C1 segment of cervical spinal cord (tissue), 14 donors: Measurements from ENCODE around the gene THEM4.

Experiments used
- DNase-seq, 14 donors: peaks; one replicate each; lab custom pipeline; 2025; lab: John Stamatoyannopoulos, UW

Gene THEM4

DNA sequence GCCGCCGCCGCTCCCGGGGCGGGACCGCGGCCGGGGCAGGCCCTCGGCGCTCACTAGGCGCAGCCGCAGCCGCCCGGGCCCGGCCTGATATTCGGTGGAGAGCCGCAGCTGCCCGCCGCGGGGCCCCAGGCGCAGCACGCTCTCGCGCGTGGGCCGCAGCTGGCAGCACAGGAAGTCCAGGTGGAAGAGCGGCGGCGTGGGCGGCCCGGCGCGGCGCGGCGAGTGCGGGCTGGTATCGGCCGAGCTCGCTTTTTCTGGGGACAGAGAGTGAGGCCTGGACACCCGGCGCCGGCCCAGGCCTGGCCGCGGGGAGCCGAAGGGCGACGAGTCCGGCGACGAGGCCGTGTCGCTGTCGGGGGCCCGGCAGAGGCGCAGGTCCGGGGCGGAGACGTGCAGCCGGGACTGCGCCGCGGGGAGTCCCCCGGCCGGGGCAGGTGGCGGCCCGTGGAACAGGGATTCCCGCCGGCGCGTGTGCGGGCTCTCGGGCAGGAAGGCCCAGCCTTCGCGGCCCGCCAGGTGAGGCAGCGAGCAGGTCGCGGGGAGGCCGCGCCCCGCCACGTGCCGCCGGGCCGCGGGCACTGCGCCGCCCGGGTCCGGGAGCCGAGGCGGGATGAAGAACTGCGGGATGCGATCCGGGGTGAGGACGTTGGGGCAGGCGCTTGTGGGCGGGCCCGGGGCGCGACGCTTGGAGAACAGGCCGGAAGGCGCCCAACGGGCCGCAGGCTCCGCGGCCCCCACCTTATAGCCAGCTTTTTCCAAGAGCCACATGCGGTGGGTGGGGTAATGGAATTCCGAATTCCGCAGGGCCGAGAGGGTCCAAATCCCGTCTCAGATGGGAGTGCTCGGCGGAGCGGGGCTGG is 70.9 kb downstream of the THEM4 start:
- DNase-seq = peak in 1 of 14 donors; percentile 21

DNA sequence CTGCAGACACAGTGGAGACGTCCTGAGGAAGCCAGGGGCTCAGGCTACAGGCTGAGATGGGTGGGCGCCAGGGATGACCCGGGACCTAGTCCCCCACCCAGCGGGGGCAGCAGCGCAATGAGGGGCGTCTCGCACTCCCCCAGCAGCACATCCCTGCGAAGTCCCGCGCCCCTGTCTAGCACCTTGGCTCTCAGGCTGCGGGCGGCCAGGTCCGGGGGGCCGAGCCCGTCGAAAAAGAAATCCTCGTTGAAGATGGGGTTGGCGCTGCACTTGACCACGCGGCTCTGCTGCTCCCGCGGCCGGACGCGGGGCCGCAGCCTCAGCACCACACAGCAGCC is 71.5 kb downstream of the THEM4 start:
- DNase-seq = peak in 1 of 14 donors; percentile 4

- DNase-seq = no peak
Observed at GRCh38 chr1:151837197-151837596, 72.1 kb downstream of the THEM4 start.

- DNase-seq = no peak
Observed at GRCh38 chr1:151835596-151835995, 73.7 kb downstream of the THEM4 start.

DNA sequence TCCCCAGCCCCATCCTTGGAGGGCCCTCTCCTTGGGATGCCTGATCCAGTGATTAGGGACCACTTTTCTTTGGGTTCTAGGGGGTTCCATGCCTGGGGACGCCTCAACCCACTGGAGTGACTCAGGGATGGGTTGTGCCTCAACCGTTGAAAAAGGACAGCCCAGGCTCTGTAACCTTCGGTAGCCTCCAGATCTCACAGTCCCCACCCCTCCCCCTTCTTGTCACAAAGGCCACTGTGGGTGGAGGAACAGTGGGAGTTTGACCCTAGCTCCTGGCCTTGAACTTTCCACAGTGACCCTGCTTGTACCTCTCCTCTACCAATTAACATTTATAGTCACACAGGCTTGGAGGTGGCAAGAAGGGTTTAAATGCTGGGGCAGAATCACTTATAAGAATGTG is 75.1 kb downstream of the THEM4 start:
- DNase-seq = no peak

GRCh38 chr1:151833172-151833900 is 76.0 kb downstream of the THEM4 start:
- peak in 1 of 14 donors; percentile 26 for DNase-seq

- DNase-seq = peak in 9 of 14 donors; percentile 7 to 88 (median 37)
Observed at GRCh38 chr1:151832318-151832980, 76.9 kb downstream of the THEM4 start.

DNA sequence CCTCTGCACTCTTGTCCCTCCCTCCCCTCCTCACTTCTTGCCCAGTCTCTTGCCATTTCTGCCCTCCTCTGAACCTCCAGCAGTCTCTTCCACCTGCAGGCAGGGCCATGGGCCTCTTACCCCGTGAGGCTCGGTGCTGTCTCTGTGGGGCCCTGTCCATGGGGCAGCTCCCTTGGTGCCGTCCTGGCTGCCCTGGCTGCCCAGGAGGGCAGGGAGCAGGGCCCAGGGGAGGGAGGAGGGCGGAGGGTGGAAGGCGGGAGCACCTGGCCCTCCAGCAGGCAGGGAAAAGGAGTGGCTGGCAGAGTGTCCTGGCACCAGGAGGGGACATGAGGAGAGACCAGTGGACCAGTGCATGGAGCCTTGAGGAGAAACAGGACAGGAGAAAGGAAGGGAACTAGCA is 77.7 kb downstream of the THEM4 start, which contains the start of gene RORC:
Gene RORC (minus strand): TSS at position 198 of the 400 bp plus-strand sequence. CDS start 38 bp downstream, at position 160.
- DNase-seq = peak in 1 of 14 donors; percentile 83

DNA sequence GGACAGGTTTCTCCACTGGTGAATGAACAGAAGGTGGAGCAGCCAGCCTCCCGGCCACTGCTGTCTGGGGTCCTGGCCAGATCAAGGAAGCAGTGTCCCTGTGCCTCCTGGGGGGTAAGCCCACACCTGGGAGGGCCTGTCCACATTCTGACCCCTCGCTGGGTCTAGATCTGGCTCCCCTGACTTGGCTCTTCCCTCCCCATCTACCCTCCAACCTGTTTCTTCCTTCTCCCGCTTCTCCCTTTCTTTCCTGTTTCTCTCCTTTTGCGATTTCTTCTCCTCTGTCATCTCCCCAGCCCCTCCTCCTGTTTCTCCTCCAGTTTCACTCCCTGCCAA is 78.1 kb downstream of the THEM4 start:
- no peak for DNase-seq

DNA sequence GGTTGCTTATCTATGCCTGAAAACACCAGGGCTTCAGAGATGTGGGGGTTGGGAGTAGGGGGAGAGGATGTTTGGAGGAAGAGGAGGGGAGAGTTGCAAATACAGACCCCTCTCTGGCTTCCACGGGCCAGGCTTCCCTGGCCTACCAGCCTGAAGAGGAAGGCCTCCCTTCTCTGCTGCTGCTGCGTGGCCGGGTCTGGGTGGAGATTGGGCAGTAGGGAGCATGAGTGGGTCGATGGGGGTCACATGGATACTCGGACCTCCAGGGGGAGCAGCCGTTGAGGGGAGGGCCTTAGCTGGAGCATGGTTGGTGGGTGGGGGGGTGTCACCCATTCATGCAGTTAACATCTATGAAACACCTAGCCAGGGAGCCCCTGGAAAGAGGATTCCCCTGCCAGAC is 79.3 kb downstream of the THEM4 start:
- DNase-seq = no peak

- peak in 1 of 14 donors; percentile 52 for DNase-seq
Observed at GRCh38 chr1:151829352-151830046, 79.8 kb downstream of the THEM4 start.

GRCh38 chr1:151828921-151829320 is 80.4 kb downstream of the THEM4 start:
- peak in 2 of 14 donors; percentile 4 to 66 for DNase-seq

GRCh38 chr1:151827853-151828252 is 81.5 kb downstream of the THEM4 start:
- no peak for DNase-seq

DNA sequence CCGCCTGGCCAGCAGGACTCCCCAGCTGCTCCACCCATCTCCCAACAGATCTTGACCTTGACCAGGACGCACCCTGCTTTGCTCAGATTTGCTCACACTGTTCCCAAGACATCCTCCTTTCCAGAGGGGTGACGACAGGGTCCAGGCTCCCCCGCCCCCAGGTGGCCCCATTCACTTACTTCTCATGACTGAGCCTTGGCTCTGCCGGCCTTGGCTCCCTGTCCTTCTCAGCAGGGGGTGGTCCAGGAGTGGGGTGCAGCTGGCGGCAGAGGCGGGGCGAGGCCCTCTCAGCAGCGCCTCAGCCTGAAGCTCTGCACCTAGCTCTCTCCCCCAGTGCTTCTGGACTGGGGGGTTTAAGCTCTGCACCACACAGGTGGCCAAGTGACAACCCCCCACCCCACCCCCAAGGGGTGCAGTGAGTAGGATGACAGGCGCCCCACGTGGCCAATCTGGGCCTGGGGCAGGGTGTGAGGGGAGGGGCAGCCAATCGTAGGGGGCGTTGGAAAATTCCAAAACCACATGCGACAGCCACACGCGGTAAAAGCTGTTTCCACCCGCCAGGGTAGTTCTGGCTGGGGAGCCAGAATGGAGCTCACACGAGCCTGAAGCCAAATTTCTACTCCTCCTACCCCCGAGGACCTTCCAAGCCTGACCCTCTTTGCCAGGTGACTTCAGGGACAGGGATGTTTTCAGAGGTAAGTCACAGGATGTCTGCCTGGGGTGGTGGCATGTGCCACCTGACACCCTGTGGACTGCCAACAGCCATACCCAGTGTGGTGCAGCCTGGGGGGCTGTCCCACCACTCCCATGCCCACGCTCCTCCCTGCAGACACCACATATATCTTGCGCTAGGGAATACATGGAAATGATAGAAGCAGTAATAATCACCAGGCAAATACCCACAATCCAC is 83.3 kb downstream of the THEM4 start:
- DNase-seq = peak in 1 of 14 donors; percentile 28

GRCh38 chr1:151825204-151825603 is 84.1 kb downstream of the THEM4 start:
- peak in 3 of 14 donors; percentile 21 to 60 (median 34) for DNase-seq
